Measurements from ENCODE around the gene ENTREP1.

ENTREP1 gene

DNA sequence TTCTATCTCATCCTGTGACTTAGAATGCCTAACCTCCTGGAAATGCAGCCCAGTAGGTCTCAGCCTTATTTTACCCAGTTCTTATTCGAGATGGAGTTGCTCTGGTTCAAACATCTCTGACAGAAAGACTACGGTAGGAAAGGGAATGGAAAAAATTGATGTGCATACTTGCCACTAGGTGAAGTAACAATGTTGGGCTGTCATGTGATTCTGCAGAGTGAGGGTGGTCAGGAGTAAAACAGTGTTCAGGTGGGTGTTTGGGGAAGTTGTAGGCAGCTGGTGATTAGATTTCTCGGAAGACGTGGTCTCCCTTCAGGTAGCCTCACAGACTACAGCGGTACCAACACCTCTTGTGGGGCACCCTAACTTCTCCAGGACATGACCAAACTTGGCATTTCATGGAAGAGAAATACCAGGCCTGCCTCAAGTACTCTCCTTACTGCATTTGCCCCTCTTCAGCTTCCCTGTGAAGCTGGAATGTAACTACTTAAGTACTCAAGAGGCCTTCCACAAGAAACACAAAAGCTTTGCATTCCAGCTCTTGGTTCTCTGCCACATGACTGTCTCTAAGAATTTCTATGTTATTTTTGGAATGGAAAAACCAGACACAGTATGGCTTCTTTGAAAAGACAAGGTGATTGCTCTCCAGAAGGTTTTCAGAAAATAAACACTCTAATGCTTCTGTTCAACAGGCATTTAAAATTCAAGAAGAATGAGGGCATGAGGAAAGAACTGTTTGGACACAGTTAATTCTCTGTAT, 17.4 kb upstream of the ENTREP1 start:
- ChIA-PET CTCF (interaction anchor here (1.4 kb wide), 1 partner anchor 22 kb away, joined by 3 read pairs; no protein-coding TSS in a partner anchor), POLR2A (interaction anchor here (0.5 kb wide), 1 partner anchor 29 kb away, joined by 10 read pairs; no protein-coding TSS in a partner anchor)
- TF ChIP-seq, protein P1, sequence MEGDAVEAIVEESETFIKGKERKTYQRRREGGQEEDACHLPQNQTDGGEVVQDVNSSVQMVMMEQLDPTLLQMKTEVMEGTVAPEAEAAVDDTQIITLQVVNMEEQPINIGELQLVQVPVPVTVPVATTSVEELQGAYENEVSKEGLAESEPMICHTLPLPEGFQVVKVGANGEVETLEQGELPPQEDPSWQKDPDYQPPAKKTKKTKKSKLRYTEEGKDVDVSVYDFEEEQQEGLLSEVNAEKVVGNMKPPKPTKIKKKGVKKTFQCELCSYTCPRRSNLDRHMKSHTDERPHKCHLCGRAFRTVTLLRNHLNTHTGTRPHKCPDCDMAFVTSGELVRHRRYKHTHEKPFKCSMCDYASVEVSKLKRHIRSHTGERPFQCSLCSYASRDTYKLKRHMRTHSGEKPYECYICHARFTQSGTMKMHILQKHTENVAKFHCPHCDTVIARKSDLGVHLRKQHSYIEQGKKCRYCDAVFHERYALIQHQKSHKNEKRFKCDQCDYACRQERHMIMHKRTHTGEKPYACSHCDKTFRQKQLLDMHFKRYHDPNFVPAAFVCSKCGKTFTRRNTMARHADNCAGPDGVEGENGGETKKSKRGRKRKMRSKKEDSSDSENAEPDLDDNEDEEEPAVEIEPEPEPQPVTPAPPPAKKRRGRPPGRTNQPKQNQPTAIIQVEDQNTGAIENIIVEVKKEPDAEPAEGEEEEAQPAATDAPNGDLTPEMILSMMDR (IDR thresholded peaks at IDR 0.05; ENCODE audit: control extremely low read depth, extremely low read depth, low read depth, missing control alignments), result no peak
- no peak for DNase-seq (ENCODE audit: extremely low spot score)

DNA sequence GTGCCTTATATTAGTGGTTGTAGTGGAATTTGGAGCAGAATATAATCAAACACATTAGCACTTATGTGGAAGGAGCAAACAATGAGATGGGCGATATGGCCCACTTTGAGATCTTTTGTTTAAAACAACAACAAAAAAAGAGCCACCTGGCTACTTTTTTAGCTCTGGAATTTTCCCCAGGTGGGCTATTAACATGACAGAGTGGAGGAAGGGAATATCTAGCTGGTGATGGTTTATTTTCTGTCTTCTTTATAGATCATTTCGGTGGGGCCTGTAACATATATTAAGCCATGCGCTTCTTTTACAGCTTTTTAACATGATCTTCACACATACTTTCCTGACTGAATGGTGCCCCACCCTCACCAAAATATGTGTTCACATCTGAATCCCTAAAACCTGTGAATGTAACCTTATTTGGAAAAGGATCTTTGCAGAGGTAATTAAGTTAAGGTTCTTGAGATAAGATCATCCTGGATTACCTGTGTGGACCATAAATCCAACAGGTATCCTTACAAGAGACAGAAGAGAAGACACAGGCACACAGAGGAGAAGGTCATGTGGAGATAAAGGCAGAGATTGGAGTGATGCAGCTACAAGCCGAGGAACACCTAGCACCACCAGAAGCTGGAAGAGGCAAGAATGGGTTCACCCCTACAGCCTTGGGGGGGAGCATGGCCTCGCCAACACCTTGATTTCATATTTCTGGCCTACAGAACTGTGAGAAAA, 16.6 kb upstream of the ENTREP1 start:
- TF ChIP-seq, protein P1 (IDR thresholded peaks at IDR 0.05; ENCODE audit: control extremely low read depth, extremely low read depth, low read depth, missing control alignments), result no peak
- no peak for DNase-seq (ENCODE audit: extremely low spot score)
- ChIA-PET CTCF (interaction anchor here (1.4 kb wide), 1 partner anchor 23 kb away, joined by 3 read pairs; no protein-coding TSS in a partner anchor), POLR2A (interaction anchor here (0.5 kb wide), 1 partner anchor 29 kb away, joined by 10 read pairs; no protein-coding TSS in a partner anchor)

DNA sequence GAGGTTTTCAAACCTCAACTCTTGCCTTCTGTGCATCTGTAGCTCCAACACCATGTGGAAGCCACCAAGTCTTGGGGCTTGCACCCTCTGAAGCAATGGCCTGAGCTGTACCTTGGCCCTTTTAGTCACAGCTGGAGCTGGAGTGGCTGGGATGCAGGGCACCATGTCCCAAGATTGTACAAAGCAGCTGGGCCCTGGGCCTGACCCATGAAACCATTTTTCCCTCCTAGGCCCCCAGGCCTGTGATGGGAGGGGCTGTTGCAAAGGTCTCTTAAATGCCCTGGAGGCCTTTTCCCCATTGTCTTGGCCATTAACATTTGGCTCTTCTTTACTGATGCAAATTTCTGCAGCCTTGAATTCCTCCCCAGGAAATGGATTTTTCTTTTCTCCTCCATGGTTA, 11.8 kb upstream of the ENTREP1 start:
- ChIA-PET POLR2A (no interaction called here), CTCF (no interaction called here)
- no peak for DNase-seq (ENCODE audit: extremely low spot score)
- TF ChIP-seq, protein P1 (IDR thresholded peaks at IDR 0.05; ENCODE audit: control extremely low read depth, extremely low read depth, low read depth, missing control alignments), result no peak

DNA sequence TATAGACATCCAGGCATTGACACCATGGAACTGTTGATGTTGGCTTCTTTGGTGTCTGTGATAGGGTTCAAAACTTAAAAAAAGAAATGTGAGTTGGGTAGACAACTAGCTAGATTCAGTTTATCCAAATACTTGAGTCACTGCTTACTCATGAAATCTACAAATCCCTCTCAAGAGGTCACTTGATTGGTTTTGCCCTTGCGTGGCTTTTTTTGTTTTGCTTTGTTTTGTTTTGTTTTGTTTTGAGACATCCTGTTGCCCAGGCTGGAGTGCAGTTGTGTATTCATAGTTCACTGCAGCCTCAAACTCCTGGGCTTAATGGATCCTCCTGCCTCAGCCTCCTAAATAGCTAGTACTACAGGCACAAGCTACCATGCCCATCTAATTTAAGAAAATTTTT, 10.5 kb upstream of the ENTREP1 start:
- TF ChIP-seq, protein P1 (IDR thresholded peaks at IDR 0.05; ENCODE audit: control extremely low read depth, extremely low read depth, low read depth, missing control alignments), result no peak
- ChIA-PET POLR2A (no interaction called here), CTCF (no interaction called here)
- DNase-seq (ENCODE audit: extremely low spot score), result no peak

DNA sequence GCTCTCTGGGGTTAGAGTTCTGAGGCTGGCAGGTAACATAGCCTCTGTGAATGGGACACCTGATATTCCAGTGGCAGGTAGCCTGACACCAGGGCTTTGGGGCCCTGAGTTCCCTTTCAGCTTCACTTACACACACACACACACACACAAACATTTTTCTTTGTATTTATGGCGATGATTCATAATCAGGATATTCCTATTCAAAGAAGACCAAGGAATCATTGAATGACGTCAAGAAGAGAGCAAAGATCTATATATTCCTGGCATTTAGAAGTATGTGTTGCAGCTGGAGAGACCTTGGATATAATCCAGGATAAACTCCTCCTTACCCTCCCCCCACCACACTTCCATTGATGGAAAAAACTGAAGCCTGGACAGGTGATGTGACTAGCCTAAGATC, 7.9 kb upstream of the ENTREP1 start:
- TF ChIP-seq, protein P1 (IDR thresholded peaks at IDR 0.05; ENCODE audit: control extremely low read depth, extremely low read depth, low read depth, missing control alignments), result no peak
- CTCF ChIA-PET, result interaction anchor here (0.8 kb wide), 1 partner anchor 19 kb away, joined by 3 read pairs; no protein-coding TSS in a partner anchor
- DNase-seq (ENCODE audit: extremely low spot score), result no peak
- POLR2A ChIA-PET, result no interaction called here

DNA sequence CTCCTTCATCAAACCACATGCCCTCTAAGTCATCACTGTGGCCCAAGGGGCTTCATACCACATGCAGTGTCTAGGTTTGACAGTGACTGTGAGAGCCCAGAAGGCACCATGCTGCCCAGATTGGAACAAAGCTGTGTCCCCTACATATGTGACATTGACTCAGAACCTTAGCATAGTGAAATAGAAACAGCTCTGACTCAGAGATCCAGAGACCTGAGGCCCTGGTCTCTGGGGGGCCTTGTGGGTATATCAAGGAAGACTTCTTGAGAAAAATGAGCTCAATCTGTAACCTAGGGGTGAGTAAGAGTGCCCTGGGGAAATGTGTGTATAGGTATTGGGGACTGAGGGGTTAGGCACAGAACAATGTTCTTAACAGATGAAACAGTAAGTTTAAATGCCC, 7.1 kb upstream of the ENTREP1 start:
- TF ChIP-seq, protein P1 (IDR thresholded peaks at IDR 0.05; ENCODE audit: control extremely low read depth, extremely low read depth, low read depth, missing control alignments), result no peak
- POLR2A ChIA-PET, result no interaction called here
- CTCF ChIA-PET, result interaction anchor here (0.8 kb wide), 1 partner anchor 18 kb away, joined by 3 read pairs; no protein-coding TSS in a partner anchor
- no peak for DNase-seq (ENCODE audit: extremely low spot score)

Data from GM10248 (cell line).